Osteoblast (primary cell): ENCODE measurements around the gene GATB. TPM values are rescaled to one million over a fixed set of nuclear protein-coding genes. Genes with fewer than 3 reads are reported as not detected.

Experiments
- DNase-seq: peaks from one replicate; pipeline ENCODE4 v3.0.0; 2011; ENCODE audit warnings: low spot score, mixed read lengths; ENCODE audit not compliant: insufficient read length; ENCODE audit errors: missing footprints
- H2AFZ ChIP-seq: 2 replicates; pipeline ENCODE4 v1.6.0; 2011; ENCODE audit warnings: mild to moderate bottlenecking, low read length
- H3K27ac ChIP-seq: 2 replicates; pipeline ENCODE4 v1.5.1; 2011; ENCODE audit warnings: mild to moderate bottlenecking, low read depth, low read length, moderate library complexity
- H3K27me3 ChIP-seq: 2 replicates; pipeline ENCODE4 v1.6.0; 2012; ENCODE audit warnings: mild to moderate bottlenecking, control low read depth, inconsistent platforms, low read length, moderate library complexity; ENCODE audit not compliant: insufficient read depth
- H3K36me3 ChIP-seq: 2 replicates; pipeline ENCODE4 v1.5.1; 2011; ENCODE audit warnings: mild to moderate bottlenecking, low read length, control low read depth, moderate library complexity; ENCODE audit not compliant: insufficient read depth
- H3K4me1 ChIP-seq: 2 replicates; pipeline ENCODE4 v1.5.1; 2011; ENCODE audit warnings: mild to moderate bottlenecking, low read length, control low read depth, moderate library complexity; ENCODE audit not compliant: insufficient read depth
- H3K4me2 ChIP-seq: 2 replicates; pipeline ENCODE4 v1.6.0; 2011; ENCODE audit warnings: mild to moderate bottlenecking, low read length; ENCODE audit not compliant: insufficient read depth
- H3K4me3 ChIP-seq: fragments of 200-600 bp; sonication (generic); 3 replicates; pipeline ENCODE4 v1.5.1; 2012; ENCODE audit warnings: mild to moderate bottlenecking, low read length, inconsistent platforms; ENCODE audit not compliant: insufficient read depth
- H3K79me2 ChIP-seq: 2 replicates; pipeline ENCODE4 v1.6.0; 2012; ENCODE audit warnings: mild to moderate bottlenecking, low read length, control low read depth, inconsistent platforms; ENCODE audit not compliant: insufficient read depth
- H3K9me3 ChIP-seq: 2 replicates; pipeline ENCODE4 v1.5.1; 2011; ENCODE audit warnings: low read depth, low read length, control low read depth
- H4K20me1 ChIP-seq: 2 replicates; pipeline ENCODE4 v1.6.0; 2012; ENCODE audit warnings: mild to moderate bottlenecking, low read length, control low read depth; ENCODE audit not compliant: insufficient read depth
- total RNA-seq: library from RNA; depleted of rRNA; stranded (reverse); fragments of >200 nt; gene quantifications from 2 replicates; pipeline ENCODE4 v1.2.3, GENCODE V29; 2012
- TF ChIP-seq, protein P1 (sequence below): IDR thresholded peaks from 2 replicates; pipeline ENCODE4 v1.5.1; 2011; ENCODE audit warnings: mild to moderate bottlenecking, low read depth, low read length, moderate library complexity; ENCODE audit errors: extremely low read depth

Gene GATB
- total RNA-seq, 1 donor = 14.1 TPM

DNA sequence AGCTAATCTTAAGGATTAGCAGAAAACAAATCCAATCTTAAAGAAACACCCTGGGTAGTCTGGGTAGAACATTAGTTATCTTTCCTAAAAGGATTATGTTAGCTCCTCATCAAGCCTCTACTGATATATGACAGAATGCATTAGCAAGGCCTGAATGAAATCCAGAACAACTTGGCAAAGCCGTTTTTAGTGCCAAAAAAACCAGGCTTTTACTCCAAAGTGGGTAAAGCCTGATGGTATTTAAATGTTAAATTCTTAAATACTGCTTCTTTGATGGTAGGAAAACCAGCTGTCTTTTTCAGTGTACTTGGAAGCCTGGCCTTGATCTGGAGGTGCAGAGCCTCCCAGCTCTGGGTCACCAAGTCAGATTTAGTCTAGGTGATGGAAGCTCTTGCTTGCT, 120.4 kb downstream of the GATB start:
- Histone ChIP-seq H3K4me3 (no peak overlapping the region), H3K36me3 (no peaks in the 10 kb centered on the region), H3K27ac (no peak overlapping the region), H4K20me1 (no peaks in the 10 kb centered on the region), H3K27me3 (peaks cover 3% of the 10 kb centered on the region), H3K4me2 (no peak overlapping the region), H2AFZ (no peak overlapping the region), H3K9me3 (no peaks in the 10 kb centered on the region), H3K79me2 (no peaks in the 10 kb centered on the region), H3K4me1 (peaks cover 5% of the 10 kb centered on the region)
- no peak for DNase-seq
- TF ChIP-seq, protein P1, sequence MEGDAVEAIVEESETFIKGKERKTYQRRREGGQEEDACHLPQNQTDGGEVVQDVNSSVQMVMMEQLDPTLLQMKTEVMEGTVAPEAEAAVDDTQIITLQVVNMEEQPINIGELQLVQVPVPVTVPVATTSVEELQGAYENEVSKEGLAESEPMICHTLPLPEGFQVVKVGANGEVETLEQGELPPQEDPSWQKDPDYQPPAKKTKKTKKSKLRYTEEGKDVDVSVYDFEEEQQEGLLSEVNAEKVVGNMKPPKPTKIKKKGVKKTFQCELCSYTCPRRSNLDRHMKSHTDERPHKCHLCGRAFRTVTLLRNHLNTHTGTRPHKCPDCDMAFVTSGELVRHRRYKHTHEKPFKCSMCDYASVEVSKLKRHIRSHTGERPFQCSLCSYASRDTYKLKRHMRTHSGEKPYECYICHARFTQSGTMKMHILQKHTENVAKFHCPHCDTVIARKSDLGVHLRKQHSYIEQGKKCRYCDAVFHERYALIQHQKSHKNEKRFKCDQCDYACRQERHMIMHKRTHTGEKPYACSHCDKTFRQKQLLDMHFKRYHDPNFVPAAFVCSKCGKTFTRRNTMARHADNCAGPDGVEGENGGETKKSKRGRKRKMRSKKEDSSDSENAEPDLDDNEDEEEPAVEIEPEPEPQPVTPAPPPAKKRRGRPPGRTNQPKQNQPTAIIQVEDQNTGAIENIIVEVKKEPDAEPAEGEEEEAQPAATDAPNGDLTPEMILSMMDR = no peak

DNA sequence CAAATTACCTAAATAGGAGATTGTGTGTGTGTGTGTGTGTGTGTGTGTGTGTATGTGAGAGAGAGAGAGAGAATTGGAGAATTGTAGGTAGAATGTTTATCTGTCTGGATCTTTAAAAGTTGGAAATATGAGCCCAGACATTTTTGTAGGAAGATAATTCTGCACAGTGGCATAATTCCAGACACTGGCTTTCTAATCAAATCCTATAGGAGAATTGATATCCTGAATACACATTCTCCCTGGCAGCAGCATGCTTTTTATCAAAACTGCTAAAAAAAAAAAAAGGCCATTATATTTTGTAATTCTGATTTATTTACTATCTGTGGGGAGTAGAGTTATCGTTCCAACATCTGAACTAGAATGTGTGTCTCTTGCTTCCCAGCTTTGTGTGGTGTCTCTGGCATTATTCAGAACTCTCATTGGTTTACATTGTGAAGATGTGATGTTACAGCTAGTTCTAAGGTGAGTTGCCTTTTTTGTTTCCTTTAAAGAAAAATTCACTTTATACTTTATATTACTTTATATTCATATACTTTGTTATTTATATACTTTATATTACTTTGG, 122.4 kb downstream of the GATB start:
- Histone ChIP-seq H3K9me3 (no peaks in the 10 kb centered on the region), H4K20me1 (no peaks in the 10 kb centered on the region), H3K4me1 (peaks cover 5% of the 10 kb centered on the region), H3K79me2 (no peaks in the 10 kb centered on the region), H3K36me3 (no peaks in the 10 kb centered on the region), H3K4me3 (no peak overlapping the region), H2AFZ (no peak overlapping the region), H3K27me3 (no peaks in the 10 kb centered on the region), H3K4me2 (no peak overlapping the region), H3K27ac (no peak overlapping the region)
- TF ChIP-seq, protein P1 = no peak
- DNase-seq = no peak

DNA sequence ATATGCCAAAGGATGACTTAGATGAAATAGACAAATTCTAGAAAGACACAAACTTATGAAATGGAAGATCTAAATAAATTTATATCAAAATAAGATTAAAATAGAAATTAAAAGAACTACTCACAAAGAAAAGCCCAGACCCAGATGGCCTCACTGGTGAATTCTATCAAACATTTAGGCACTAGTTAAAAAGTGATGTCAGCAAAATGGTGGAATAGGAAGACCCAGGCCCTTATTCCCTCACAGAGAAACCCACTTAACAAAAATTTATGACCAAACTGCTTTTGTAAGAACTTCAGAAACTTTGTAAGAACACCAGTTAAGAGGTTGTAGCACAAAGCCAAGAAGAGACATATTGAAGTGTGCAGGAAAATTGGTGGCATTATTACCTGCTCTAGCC, 129.5 kb downstream of the GATB start:
- Histone ChIP-seq H3K79me2 (no peaks in the 10 kb centered on the region), H3K4me1 (no peaks in the 10 kb centered on the region), H3K9me3 (no peaks in the 10 kb centered on the region), H4K20me1 (no peaks in the 10 kb centered on the region), H3K4me2 (no peak overlapping the region), H3K27ac (no peak overlapping the region), H3K4me3 (no peak overlapping the region), H2AFZ (no peak overlapping the region), H3K27me3 (peaks cover 2% of the 10 kb centered on the region), H3K36me3 (no peaks in the 10 kb centered on the region)
- TF ChIP-seq, protein P1 = no peak
- DNase-seq = no peak

DNA sequence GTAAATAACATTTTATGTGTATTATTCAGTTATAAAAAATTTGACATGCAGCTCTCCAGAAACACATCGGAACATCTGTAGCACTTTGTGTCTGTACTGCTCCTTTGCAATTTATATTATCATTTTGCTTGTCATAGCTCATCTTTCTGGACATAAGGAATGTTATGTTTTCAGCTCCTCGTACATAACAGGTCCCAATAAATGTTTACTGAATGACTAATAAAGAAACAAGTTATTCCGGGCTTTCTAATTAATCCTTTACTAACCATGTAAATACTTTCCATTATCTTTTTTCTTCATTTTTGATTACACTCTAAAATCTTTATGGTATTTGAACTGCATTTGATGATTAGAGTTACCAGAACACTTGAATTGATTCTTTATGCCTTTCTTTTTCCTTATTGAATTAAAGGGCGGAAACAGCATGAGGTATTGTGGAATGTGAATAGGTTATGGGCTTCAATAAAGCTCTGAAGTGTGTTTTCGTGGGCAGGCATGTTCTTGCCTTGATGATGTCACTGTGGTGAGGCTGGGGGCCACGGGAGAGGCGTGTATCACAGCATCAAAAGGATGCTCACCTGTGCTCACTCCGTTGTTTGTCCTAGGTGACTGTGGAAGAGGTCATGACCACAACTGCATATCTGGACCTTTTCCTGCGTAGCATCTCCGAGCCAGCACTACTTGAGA, 131.6 kb downstream of the GATB start:
- Histone ChIP-seq H3K4me3 (no peak overlapping the region), H3K27ac (no peak overlapping the region), H3K4me2 (no peak overlapping the region), H3K9me3 (no peaks in the 10 kb centered on the region), H2AFZ (no peak overlapping the region), H3K36me3 (no peaks in the 10 kb centered on the region), H3K4me1 (no peaks in the 10 kb centered on the region), H4K20me1 (no peaks in the 10 kb centered on the region), H3K79me2 (no peaks in the 10 kb centered on the region), H3K27me3 (peaks cover 2% of the 10 kb centered on the region)
- TF ChIP-seq, protein P1 = no peak
- DNase-seq = no peak
